IMR-90 (cell line): ENCODE data around the gene LCE3B.

Source experiments
- BHLHE40 ChIP-seq: fragments of 150-350 bp; IDR thresholded peaks from 2 replicates; pipeline ENCODE4 v1.6.1; 2016; ENCODE audit warnings: mild to moderate bottlenecking, low read depth, low read length
- ELK1 ChIP-seq: fragments of 150-350 bp; IDR thresholded peaks from 2 replicates; pipeline ENCODE4 v1.6.1; 2016; ENCODE audit warnings: low read depth, mild to moderate bottlenecking, low read length, moderate library complexity, borderline replicate concordance
- MAZ ChIP-seq: IDR thresholded peaks from 2 replicates; pipeline ENCODE4 v1.6.1; 2012; ENCODE audit warnings: low read depth, mild to moderate bottlenecking, low read length, improper control_type of control experiment, moderate library complexity, borderline replicate concordance
- MXI1 ChIP-seq: IDR thresholded peaks from 2 replicates; pipeline ENCODE4 v1.6.1; 2012; ENCODE audit warnings: low read depth, mild to moderate bottlenecking, low read length, moderate library complexity, borderline replicate concordance
- NFE2L2 ChIP-seq: fragments of 150-350 bp; IDR thresholded peaks from 2 replicates; pipeline ENCODE4 v1.6.1; 2016; ENCODE audit warnings: low read depth, mild to moderate bottlenecking, low read length
- POLR2A ChIP-seq: IDR thresholded peaks from 2 replicates; pipeline ENCODE4 v1.6.1; 2012; ENCODE audit warnings: mild to moderate bottlenecking, low read depth, low read length
- RAD21 ChIP-seq: IDR thresholded peaks from 2 replicates; pipeline ENCODE4 v1.6.1; 2012; ENCODE audit warnings: low read length, improper control_type of control experiment
- TF ChIP-seq, protein P1 (sequence below): conservative IDR thresholded peaks from 2 replicates; pipeline ENCODE4 v1.5.1; 2012; ENCODE audit warnings: mild to moderate bottlenecking, low read depth, low read length, improper control_type of control experiment

DNA sequence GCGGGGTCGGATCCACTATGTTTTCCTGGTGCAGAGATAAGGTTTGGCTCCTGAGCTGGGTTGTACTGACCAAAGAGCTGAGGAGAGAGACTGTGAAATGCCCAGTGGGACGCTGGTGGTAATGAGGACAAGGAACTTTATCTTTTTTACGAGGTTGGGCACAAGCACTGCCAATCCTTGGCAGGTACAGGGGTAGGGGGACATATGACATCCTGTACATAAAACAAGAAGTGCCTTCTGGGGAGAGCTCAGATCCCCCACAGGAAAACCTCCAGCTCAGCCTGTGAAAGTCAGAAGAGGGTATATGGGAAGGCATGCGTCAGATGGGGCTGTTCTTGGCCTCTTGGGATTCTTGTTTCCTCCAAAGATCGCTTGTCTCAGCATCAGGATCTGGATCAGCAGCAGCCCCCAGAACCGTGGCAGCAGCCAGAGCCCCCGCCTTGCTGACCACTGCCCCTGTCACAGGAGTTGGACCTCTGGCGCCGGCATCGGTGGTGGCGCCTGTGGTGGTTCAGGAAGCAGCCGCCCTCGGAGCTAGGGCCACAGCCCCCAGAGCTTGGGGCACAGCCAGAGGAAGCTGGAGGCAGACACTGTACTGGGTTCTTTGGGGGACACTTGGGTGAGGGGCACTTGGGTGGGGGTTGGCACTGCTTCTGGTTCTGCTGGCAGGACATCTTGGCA, 47.9 kb upstream of the LCE3B start:
- TF ChIP-seq, protein P1, sequence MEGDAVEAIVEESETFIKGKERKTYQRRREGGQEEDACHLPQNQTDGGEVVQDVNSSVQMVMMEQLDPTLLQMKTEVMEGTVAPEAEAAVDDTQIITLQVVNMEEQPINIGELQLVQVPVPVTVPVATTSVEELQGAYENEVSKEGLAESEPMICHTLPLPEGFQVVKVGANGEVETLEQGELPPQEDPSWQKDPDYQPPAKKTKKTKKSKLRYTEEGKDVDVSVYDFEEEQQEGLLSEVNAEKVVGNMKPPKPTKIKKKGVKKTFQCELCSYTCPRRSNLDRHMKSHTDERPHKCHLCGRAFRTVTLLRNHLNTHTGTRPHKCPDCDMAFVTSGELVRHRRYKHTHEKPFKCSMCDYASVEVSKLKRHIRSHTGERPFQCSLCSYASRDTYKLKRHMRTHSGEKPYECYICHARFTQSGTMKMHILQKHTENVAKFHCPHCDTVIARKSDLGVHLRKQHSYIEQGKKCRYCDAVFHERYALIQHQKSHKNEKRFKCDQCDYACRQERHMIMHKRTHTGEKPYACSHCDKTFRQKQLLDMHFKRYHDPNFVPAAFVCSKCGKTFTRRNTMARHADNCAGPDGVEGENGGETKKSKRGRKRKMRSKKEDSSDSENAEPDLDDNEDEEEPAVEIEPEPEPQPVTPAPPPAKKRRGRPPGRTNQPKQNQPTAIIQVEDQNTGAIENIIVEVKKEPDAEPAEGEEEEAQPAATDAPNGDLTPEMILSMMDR, result no peak
- TF ChIP-seq ELK1 (no peak), BHLHE40 (no peak), RAD21 (no peak), MXI1 (no peak), NFE2L2 (no peak), MAZ (no peak), POLR2A (no peak)
